ENCODE results near the gene CEPT1. TPM values are rescaled to one million over a fixed set of nuclear protein-coding genes. Genes with fewer than 3 reads are reported as not detected.

The CEPT1 gene
- polyA plus RNA-seq, 4 donors: 41.9 to 55.9 (median 46.0) TPM

DNA sequence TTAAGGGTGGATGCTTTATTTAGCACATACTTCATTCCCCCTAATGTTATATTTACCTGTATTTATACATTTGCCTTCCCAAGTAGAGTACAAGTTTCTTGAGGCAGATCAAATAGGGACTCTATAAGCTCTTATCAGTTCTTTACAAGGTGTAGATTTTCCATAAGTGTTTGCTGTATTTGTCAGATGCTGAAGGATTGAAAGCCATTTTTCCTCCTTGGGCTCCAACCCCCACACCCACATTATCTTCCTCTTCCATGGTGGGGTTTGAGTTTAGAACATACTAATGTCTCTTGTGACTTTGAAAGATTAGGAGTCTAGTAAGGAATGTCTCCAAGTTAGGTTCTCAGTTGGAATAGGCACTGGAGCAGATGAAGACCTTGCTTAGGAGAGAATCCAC is 85.1 kb downstream of the CEPT1 start:
- no peak for DNase-seq (ENCODE audit: low read depth in 4 of 4, low spot score in 2 of 4)

DNA sequence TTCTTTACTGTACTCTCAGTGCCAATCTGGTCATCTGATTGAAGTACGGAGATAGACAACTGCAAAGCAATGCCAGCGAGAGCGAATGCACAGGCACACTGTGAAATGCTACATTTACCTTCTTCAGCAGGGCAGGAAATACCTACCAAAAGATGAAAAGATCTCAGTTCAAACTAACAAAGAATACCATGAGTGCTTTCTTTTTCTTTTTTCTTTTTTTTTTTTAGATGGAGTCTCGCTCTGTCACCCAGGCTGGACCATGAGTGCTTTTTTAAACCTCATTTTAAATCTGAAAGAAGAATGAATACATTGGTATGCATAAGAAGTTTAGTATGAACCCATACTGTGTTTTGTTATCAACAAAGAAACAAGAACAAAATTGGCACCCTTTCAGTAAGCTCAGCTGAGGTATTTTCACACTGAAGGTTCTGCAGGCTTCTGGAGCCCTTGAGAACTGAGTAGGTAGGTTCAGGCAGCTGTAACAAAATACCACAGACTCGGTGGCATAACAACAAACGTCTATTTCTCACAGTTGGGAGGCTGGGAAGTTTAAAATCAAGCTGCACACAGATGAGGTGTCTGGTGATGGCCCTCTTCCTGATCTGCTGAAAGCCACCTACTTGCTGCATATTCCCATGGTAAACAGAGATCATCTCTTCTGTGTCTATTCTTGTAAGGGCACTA is 85.8 kb downstream of the CEPT1 start:
- DNase-seq (ENCODE audit: low read depth in 4 of 4, low spot score in 2 of 4): no peak

- DNase-seq (ENCODE audit: low read depth in 4 of 4, low spot score in 2 of 4): no peak
Observed at GRCh38 chr1:111227434-111227833, 87.4 kb downstream of the CEPT1 start, which contains the start of gene CHI3L2. TSS of gene CHI3L2 (plus strand) at chr1:111227713. CDS start at chr1:111227730, 17 bp downstream.

DNA sequence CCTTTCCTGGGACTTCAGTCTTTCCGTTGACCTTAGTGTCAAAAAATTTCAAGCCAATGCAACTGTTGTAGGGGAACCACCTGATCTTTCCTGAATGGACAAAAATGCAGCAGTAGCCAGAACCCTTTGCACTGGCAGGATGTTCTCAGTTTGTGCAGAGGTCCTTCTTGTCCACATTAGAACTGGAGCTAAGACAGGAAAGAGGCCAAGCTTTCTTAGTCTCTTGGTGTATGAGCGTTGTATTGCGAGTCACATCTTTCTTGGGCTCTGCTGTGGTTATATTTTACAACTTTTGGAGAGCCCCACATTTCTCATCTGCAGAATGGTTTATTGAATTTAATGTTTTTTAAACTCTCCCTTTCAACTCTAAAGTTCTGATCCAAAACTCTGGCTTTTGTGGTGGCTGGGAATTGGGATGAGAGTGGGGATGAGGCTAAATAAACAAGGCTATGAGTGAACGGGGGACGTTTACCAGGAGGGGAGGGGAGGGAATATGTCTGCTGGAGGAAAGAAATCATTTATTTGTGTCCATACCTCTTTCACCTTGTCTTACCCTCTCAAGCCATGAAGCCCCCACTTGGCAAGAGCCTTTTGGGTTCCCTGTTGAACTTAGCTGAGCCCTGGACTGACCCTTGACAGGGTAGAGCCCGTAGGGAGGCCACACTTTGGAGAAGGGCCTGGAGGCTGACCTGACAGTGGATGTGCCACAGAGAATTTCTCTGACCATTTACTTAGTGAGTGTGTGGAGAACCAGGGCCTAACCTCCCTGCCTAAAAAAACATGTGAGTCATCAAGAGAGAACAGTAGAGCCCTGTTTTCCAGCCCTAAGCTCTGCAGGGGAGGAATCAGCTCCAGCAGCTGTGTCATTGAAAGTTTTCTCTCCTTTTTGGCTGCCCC is 88.1 kb downstream of the CEPT1 start:
- DNase-seq (ENCODE audit: low read depth in 4 of 4, low spot score in 2 of 4): no peak

GRCh38 chr1:111228748-111229126 is 88.7 kb downstream of the CEPT1 start:
- no peak for DNase-seq (ENCODE audit: low read depth in 4 of 4, low spot score in 2 of 4)

- DNase-seq (ENCODE audit: low read depth in 4 of 4, low spot score in 2 of 4): no peak
Observed at GRCh38 chr1:111232134-111232533, 92.1 kb downstream of the CEPT1 start.

GRCh38 chr1:111234258-111234657 is 94.2 kb downstream of the CEPT1 start:
- no peak for DNase-seq (ENCODE audit: low read depth in 4 of 4, low spot score in 2 of 4)

Other genes with a start within 250 kb of the CEPT1 start
- gene LRIF1, start 176.3 kb upstream of the CEPT1 start, polyA plus RNA-seq (ENCODE audit: insufficient read length in 4 of 4): 10 to 100 TPM; 14.6 to 19.0 (median 18.0) TPM
- gene DRAM2, start 130 bp upstream of the CEPT1 start, polyA plus RNA-seq (ENCODE audit: insufficient read length in 4 of 4): 10 to 100 TPM; 57.9 to 76.5 (median 66.3) TPM
- 10 to 100 TPM; 14.0 to 20.0 (median 18.2) TPM for gene DENND2D, start 60.4 kb downstream of the CEPT1 start, polyA plus RNA-seq (ENCODE audit: insufficient read length in 4 of 4)
- gene CHI3L2, start 87.5 kb downstream of the CEPT1 start, polyA plus RNA-seq (ENCODE audit: insufficient read length in 4 of 4): under 1 TPM in 2 of 4 donors, not detected in 2; 0.07 to 0.22 TPM
- not detected for gene CHIA, start 150.6 kb downstream of the CEPT1 start, polyA plus RNA-seq (ENCODE audit: insufficient read length in 4 of 4)